Measurements from ENCODE around the gene ST6GAL2.

- TF ChIP-seq CTCF (IDR thresholded peaks at IDR 0.05; ENCODE audit: insufficient read depth, low read length) (no peak), REST (IDR thresholded peaks at IDR 0.05; ENCODE audit: insufficient replicate concordance, low read depth) (no peak), POLR2AphosphoS5 (IDR thresholded peaks at IDR 0.05; ENCODE audit: low read depth) (no peak), SPI1 (IDR thresholded peaks at IDR 0.05; ENCODE audit: borderline replicate concordance, low read depth) (no peak), GABPA (IDR thresholded peaks at IDR 0.05; ENCODE audit: low read depth) (no peak)
Measured at GRCh38 chr2:106931717-106932335, 45.9 kb upstream of the ST6GAL2 start.
